H9 (cell line): Measurements from ENCODE around the gene CASK. TPM values are rescaled to one million over a fixed set of nuclear protein-coding genes. Genes with fewer than 3 reads are reported as not detected.
"Not testable (repeated sequence)": the region's sequence is repeated elsewhere in the genome, so short reads cannot be mapped to it uniquely, and the experiment has no call there.

Source experiments
- DNase-seq: peaks from one replicate; pipeline ENCODE4 v3.0.0-alpha.2; 2017
- H2AFZ ChIP-seq: one replicate; pipeline ENCODE4 v1.6.1; 2013; ENCODE audit warnings: mild to moderate bottlenecking, low read length, control low read depth, moderate library complexity
- H2AK5ac ChIP-seq: 2 replicates; pipeline ENCODE4 v1.6.1; 2013; ENCODE audit warnings: low read length, control low read depth, mixed read lengths; ENCODE audit not compliant: insufficient read length
- H2BK120ac ChIP-seq: one replicate; pipeline ENCODE4 v1.6.1; 2013; ENCODE audit warnings: low read depth, mild to moderate bottlenecking, low read length, control low read depth, inconsistent platforms; ENCODE audit not compliant: poor library complexity, severe bottlenecking
- H2BK12ac ChIP-seq: 2 replicates; pipeline ENCODE4 v1.6.1; 2013; ENCODE audit warnings: low read length, control low read depth, mixed read lengths, low read depth; ENCODE audit not compliant: insufficient read length
- H2BK15ac ChIP-seq: 2 replicates; pipeline ENCODE4 v1.6.1; 2013; ENCODE audit warnings: low read depth, low read length, control low read depth
- H2BK20ac ChIP-seq: one replicate; pipeline ENCODE4 v1.6.1; 2013; ENCODE audit warnings: low read depth, mild to moderate bottlenecking, low read length, control low read depth, inconsistent platforms; ENCODE audit not compliant: poor library complexity, severe bottlenecking
- H2BK5ac ChIP-seq: 2 replicates; pipeline ENCODE4 v1.6.1; 2013; ENCODE audit warnings: low read length, control low read depth, mixed read lengths; ENCODE audit not compliant: insufficient read length
- H3K14ac ChIP-seq: 2 replicates; pipeline ENCODE4 v1.6.1; 2013; ENCODE audit warnings: low read length, control low read depth; ENCODE audit not compliant: insufficient read depth
- H3K18ac ChIP-seq: 2 replicates; pipeline ENCODE4 v1.6.1; 2013; ENCODE audit warnings: low read depth, mild to moderate bottlenecking, mixed read lengths, low read length, control low read depth; ENCODE audit not compliant: insufficient read length
- H3K23ac ChIP-seq: 2 replicates; pipeline ENCODE4 v1.6.1; 2013; ENCODE audit warnings: low read length, control low read depth, mixed read lengths, low read depth; ENCODE audit not compliant: insufficient read length
- H3K23me2 ChIP-seq: 2 replicates; pipeline ENCODE4 v1.6.1; 2013; ENCODE audit warnings: low read depth, mild to moderate bottlenecking, mixed read lengths, low read length, control low read depth; ENCODE audit not compliant: insufficient read length, poor library complexity, severe bottlenecking
- H3K27ac ChIP-seq: 2 replicates; pipeline ENCODE4 v1.5.1; 2013; ENCODE audit warnings: low read length, control low read depth, mixed read lengths, low read depth; ENCODE audit not compliant: insufficient read length
- H3K27me3 ChIP-seq: 2 replicates; pipeline ENCODE4 v1.6.1; 2013; ENCODE audit warnings: low read length, control low read depth, inconsistent platforms; ENCODE audit not compliant: insufficient read depth
- H3K4ac ChIP-seq: 2 replicates; pipeline ENCODE4 v1.6.1; 2013; ENCODE audit warnings: low read depth, mild to moderate bottlenecking, control low read depth, inconsistent platforms, low read length, moderate library complexity
- H3K4me1 ChIP-seq: 2 replicates; pipeline ENCODE4 v1.6.1; 2013; ENCODE audit warnings: low read length, control low read depth, inconsistent platforms; ENCODE audit not compliant: insufficient read depth
- H3K4me2 ChIP-seq: 2 replicates; pipeline ENCODE4 v1.6.1; 2013; ENCODE audit warnings: low read length, control low read depth, mixed read lengths; ENCODE audit not compliant: insufficient read length, insufficient read depth
- H3K56ac ChIP-seq: 2 replicates; pipeline ENCODE4 v1.6.1; 2013; ENCODE audit warnings: low read depth, mild to moderate bottlenecking, mixed read lengths, low read length, control low read depth; ENCODE audit not compliant: insufficient read length
- H3K79me1 ChIP-seq: 2 replicates; pipeline ENCODE4 v1.6.1; 2013; ENCODE audit warnings: low read depth, mild to moderate bottlenecking, moderate library complexity, low read length, control low read depth, inconsistent platforms; ENCODE audit not compliant: insufficient read depth, poor library complexity, severe bottlenecking
- H3K79me2 ChIP-seq: 2 replicates; pipeline ENCODE4 v1.6.1; 2013; ENCODE audit warnings: low read length, control low read depth, inconsistent platforms; ENCODE audit not compliant: insufficient read depth
- H3K9ac ChIP-seq: 2 replicates; pipeline ENCODE4 v1.6.1; 2013; ENCODE audit warnings: low read length, control low read depth, mixed read lengths; ENCODE audit not compliant: insufficient read length; ENCODE audit errors: extremely low read depth
- H3K9me3 ChIP-seq: one replicate; pipeline ENCODE4 v1.6.1; 2013; ENCODE audit warnings: low read depth, low read length, inconsistent platforms; ENCODE audit not compliant: control insufficient read depth
- H3T11ph ChIP-seq: one replicate; pipeline ENCODE4 v1.6.1; 2013; ENCODE audit warnings: mild to moderate bottlenecking, low read length, control low read depth, inconsistent platforms
- H4K20me1 ChIP-seq: one replicate; pipeline ENCODE4 v1.6.1; 2013; ENCODE audit not compliant: control insufficient read depth, insufficient read length, insufficient read depth
- H4K5ac ChIP-seq: 2 replicates; pipeline ENCODE4 v1.6.1; 2013; ENCODE audit warnings: low read depth, mild to moderate bottlenecking, mixed read lengths, low read length, control low read depth; ENCODE audit not compliant: insufficient read length
- H4K8ac ChIP-seq: replicated peaks from 2 replicates; pipeline ENCODE4 v1.6.1; 2013; ENCODE audit warnings: low read length, control low read depth, mixed read lengths, low read depth; ENCODE audit not compliant: insufficient read length
- H4K91ac ChIP-seq: 2 replicates; pipeline ENCODE4 v1.6.1; 2013; ENCODE audit warnings: low read depth, mild to moderate bottlenecking, moderate library complexity, mixed read lengths, low read length, control low read depth; ENCODE audit not compliant: insufficient read length
- H3K27ac Mint-ChIP-seq, 3 experiments: 2 replicates in 2 of 3; 3 replicates in 1 of 3; pipeline ENCODE4 v1.8.0; 2020 to 2021; ENCODE audit warnings: mixed read lengths in 3 of 3, mild to moderate bottlenecking in 1 of 3, moderate library complexity in 1 of 3
- H3K27me3 Mint-ChIP-seq: 2 replicates; pipeline ENCODE4 v1.8.0; 2021; ENCODE audit warnings: low read depth, mild to moderate bottlenecking, moderate library complexity, mixed read lengths
- H3K36me3 Mint-ChIP-seq, 3 experiments: 2 replicates in 2 of 3; 3 replicates in 1 of 3; pipeline ENCODE4 v1.8.0; 2020 to 2021; ENCODE audit warnings: low read depth in 3 of 3, mixed read lengths in 3 of 3; ENCODE audit not compliant: insufficient read depth in 1 of 3
- H3K4me1 Mint-ChIP-seq, 2 experiments: 2 replicates each; pipeline ENCODE4 v1.8.0; 2020; ENCODE audit warnings: mixed read lengths in 2 of 2
- H3K4me3 Mint-ChIP-seq, 2 experiments: 2 replicates in 1 of 2; 3 replicates in 1 of 2; pipeline ENCODE4 v1.8.0; 2020 to 2021; ENCODE audit warnings: mild to moderate bottlenecking in 2 of 2, mixed read lengths in 2 of 2, moderate library complexity in 1 of 2
- H3K9me3 Mint-ChIP-seq, 2 experiments: 2 replicates in 1 of 2; 3 replicates in 1 of 2; pipeline ENCODE4 v1.8.0; 2020; ENCODE audit warnings: mild to moderate bottlenecking in 2 of 2, mixed read lengths in 2 of 2, moderate library complexity in 1 of 2
- CTCF ChIP-seq: fragments of 200-600 bp; sonication (generic); conservative IDR thresholded peaks from 3 replicates; pipeline ENCODE4 v1.8.0; 2021; ENCODE audit warnings: antibody characterized with exemption, mild to moderate bottlenecking
- WGBS: extraction: QIAGEN DNeasy Blood & Tissue Kit; methylation state at CpG from one replicate; pipeline ENCODE4 v1.1.7; 2013; ENCODE audit warnings: missing lambda C conversion rate, low lambda C conversion rate, mixed read lengths; ENCODE audit not compliant: insufficient read length; ENCODE audit errors: extremely low coverage; 5-methylcytosine and 5-hydroxymethylcytosine counted together
- total RNA-seq: library from RNA; stranded (reverse); gene quantifications from 2 replicates; pipeline ENCODE4 v1.2.1, GENCODE V29; 2021

The CASK gene
- total RNA-seq, 1 experiment from 2014 or later, result 44.1 TPM

GRCh38 chrX:41677183-41678060 lies 245.9 kb downstream of the CASK start:
- Histone ChIP-seq H2BK5ac (no peak overlapping the region), H4K8ac (no peak overlapping the region), H2AFZ (no peak overlapping the region), H3K56ac (no peak overlapping the region), H3K27ac (no peak overlapping the region), H3K14ac (no peak overlapping the region), H2AK5ac (no peak overlapping the region), H2BK20ac (no peak overlapping the region), H3K79me2 (no peaks in the 10 kb centered on the region), H4K20me1 (no peaks in the 10 kb centered on the region), H3K23me2 (no peaks in the 10 kb centered on the region), H2BK12ac (no peak overlapping the region), H3K79me1 (no peaks in the 10 kb centered on the region), H4K5ac (no peak overlapping the region), H3K18ac (no peak overlapping the region), H3K27me3 (no peaks in the 10 kb centered on the region), H4K91ac (no peak overlapping the region), H2BK15ac (no peak overlapping the region), H3K4ac (no peak overlapping the region), H2BK120ac (no peak overlapping the region), H3K9me3 (no peaks in the 10 kb centered on the region), H3K4me1 (no peaks in the 10 kb centered on the region), H3K23ac (no peak overlapping the region), H3K4me2 (no peak overlapping the region), H3K9ac (no peak overlapping the region), H3T11ph (no peak overlapping the region)
- Mint-ChIP-seq H3K9me3 (peaks cover 40 to 44% of the 10 kb centered on the region in 2 experiments), H3K4me3 (no peak overlapping the region), H3K36me3 (peaks cover 0 to 4% (median 2%) of the 10 kb centered on the region in 3 experiments; a peak in 4 of 7 replicates), H3K4me1 (peaks cover 2 to 8% of the 10 kb centered on the region in 2 experiments; a peak in 3 of 4 replicates), H3K27ac (no peak overlapping the region), H3K27me3 (no peaks in the 10 kb centered on the region)
- DNase-seq, result no peak
- TF ChIP-seq CTCF, result no peak
- WGBS, result no CpG with 5 or more reads among the region's 6 CpGs

GRCh38 chrX:41676361-41676760 lies 247.0 kb downstream of the CASK start:
- not testable (repeated sequence) for H2BK120ac ChIP-seq, H3K18ac ChIP-seq, H3K4me1 ChIP-seq, H2BK15ac ChIP-seq, H3K79me1 ChIP-seq, H2AK5ac ChIP-seq, H2AFZ ChIP-seq, H3K4me2 ChIP-seq, H3K36me3 Mint-ChIP-seq, H3K23me2 ChIP-seq, DNase-seq, H3K4me3 Mint-ChIP-seq, H4K91ac ChIP-seq, H3K27ac ChIP-seq, H2BK5ac ChIP-seq, H4K5ac ChIP-seq, H3K27me3 Mint-ChIP-seq, H2BK20ac ChIP-seq, H3K27me3 ChIP-seq, H3K9ac ChIP-seq, H3K56ac ChIP-seq, H3K23ac ChIP-seq, H4K8ac ChIP-seq, H2BK12ac ChIP-seq, H3K14ac ChIP-seq, H4K20me1 ChIP-seq, H3T11ph ChIP-seq, H3K4ac ChIP-seq, H3K9me3 ChIP-seq, H3K79me2 ChIP-seq
- H3K4me1 Mint-ChIP-seq, result peaks cover 8 to 15% of the 10 kb centered on the region in 2 experiments
- H3K27ac Mint-ChIP-seq, result peak overlapping the region in 1 of 3 experiments; percentile 4; a peak in 1 of 7 replicates
- WGBS, result no CpG with 5 or more reads among the region's 15 CpGs
- peaks cover 44 to 46% of the 10 kb centered on the region in 2 experiments for H3K9me3 Mint-ChIP-seq
